Measurements from ENCODE around the gene MARS1.

The MARS1 gene

GRCh38 chr12:57465747-57466505 is 21.9 kb upstream of the MARS1 start:
- peaks cover 31% of the 10 kb centered on the region for H3K36me3 ChIP-seq (ENCODE audit: control insufficient read depth, insufficient read depth, low read length)

GRCh38 chr12:57467212-57467874 is 20.5 kb upstream of the MARS1 start:
- Histone ChIP-seq H3K27ac (ENCODE audit: low read depth, low read length) (no peak overlapping the region), H3K9ac (ENCODE audit: low read depth, low read length) (no peak overlapping the region), H3K36me3 (ENCODE audit: control insufficient read depth, insufficient read depth, low read length) (peaks cover 31% of the 10 kb centered on the region), H3K27me3 (ENCODE audit: control insufficient read depth, insufficient read depth, low read length) (peaks cover 2% of the 10 kb centered on the region), H3K9me3 (ENCODE audit: control insufficient read depth, insufficient read depth, low read length) (no peaks in the 10 kb centered on the region), H3K4me3 (ENCODE audit: low read depth, low read length) (no peak overlapping the region), H3K4me1 (ENCODE audit: control insufficient read depth, insufficient read depth, low read length) (peaks cover 3% of the 10 kb centered on the region; the same call in 1 of the 2 replicates)

More at GRCh38 chr12:57465747-57466505, 21.9 kb upstream of the MARS1 start:
- H3K4me1 ChIP-seq (ENCODE audit: control insufficient read depth, insufficient read depth, low read length) = peaks cover 3% of the 10 kb centered on the region; the same call in 1 of the 2 replicates
- no peak overlapping the region for H3K4me3 ChIP-seq (ENCODE audit: low read depth, low read length)
- no peak overlapping the region for H3K9ac ChIP-seq (ENCODE audit: low read depth, low read length)
- H3K27me3 ChIP-seq (ENCODE audit: control insufficient read depth, insufficient read depth, low read length) = no peaks in the 10 kb centered on the region
- no peaks in the 10 kb centered on the region for H3K9me3 ChIP-seq (ENCODE audit: control insufficient read depth, insufficient read depth, low read length)
- no peak overlapping the region for H3K27ac ChIP-seq (ENCODE audit: low read depth, low read length)

- peaks cover 8% of the 10 kb centered on the region for H3K27me3 ChIP-seq (ENCODE audit: control insufficient read depth, insufficient read depth, low read length)
- no peak overlapping the region for H3K9ac ChIP-seq (ENCODE audit: low read depth, low read length)
These were observed 20.0 kb upstream of the MARS1 start for GRCh38 chr12:57467915-57468314.

GRCh38 chr12:57469296-57470164 is 18.3 kb upstream of the MARS1 start:
- Histone ChIP-seq H3K36me3 (ENCODE audit: control insufficient read depth, insufficient read depth, low read length) (peaks cover 28% of the 10 kb centered on the region), H3K9me3 (ENCODE audit: control insufficient read depth, insufficient read depth, low read length) (no peaks in the 10 kb centered on the region), H3K27me3 (ENCODE audit: control insufficient read depth, insufficient read depth, low read length) (peaks cover 23% of the 10 kb centered on the region), H3K27ac (ENCODE audit: low read depth, low read length) (no peak overlapping the region), H3K9ac (ENCODE audit: low read depth, low read length) (no peak overlapping the region), H3K4me3 (ENCODE audit: low read depth, low read length) (no peak overlapping the region), H3K4me1 (ENCODE audit: control insufficient read depth, insufficient read depth, low read length) (no peaks in the 10 kb centered on the region)

More at GRCh38 chr12:57467915-57468314, 20.0 kb upstream of the MARS1 start:
- no peaks in the 10 kb centered on the region for H3K9me3 ChIP-seq (ENCODE audit: control insufficient read depth, insufficient read depth, low read length)
- H3K4me3 ChIP-seq (ENCODE audit: low read depth, low read length) = no peak overlapping the region
- H3K27ac ChIP-seq (ENCODE audit: low read depth, low read length) = no peak overlapping the region
- H3K36me3 ChIP-seq (ENCODE audit: control insufficient read depth, insufficient read depth, low read length) = peaks cover 31% of the 10 kb centered on the region
- peaks cover 1% of the 10 kb centered on the region; the same call in 1 of the 2 replicates for H3K4me1 ChIP-seq (ENCODE audit: control insufficient read depth, insufficient read depth, low read length)

- Histone ChIP-seq H3K9me3 (ENCODE audit: control insufficient read depth, insufficient read depth, low read length) (no peaks in the 10 kb centered on the region), H3K4me3 (ENCODE audit: low read depth, low read length) (no peak overlapping the region), H3K36me3 (ENCODE audit: control insufficient read depth, insufficient read depth, low read length) (peaks cover 26% of the 10 kb centered on the region), H3K27ac (ENCODE audit: low read depth, low read length) (no peak overlapping the region), H3K27me3 (ENCODE audit: control insufficient read depth, insufficient read depth, low read length) (peaks cover 32% of the 10 kb centered on the region), H3K9ac (ENCODE audit: low read depth, low read length) (no peak overlapping the region), H3K4me1 (ENCODE audit: control insufficient read depth, insufficient read depth, low read length) (peaks cover 4% of the 10 kb centered on the region; the same call in 1 of the 2 replicates)
These were observed 17.4 kb upstream of the MARS1 start for GRCh38 chr12:57470286-57470969.

GRCh38 chr12:57470970-57471656 is 16.8 kb upstream of the MARS1 start:
- H3K4me3 ChIP-seq (ENCODE audit: low read depth, low read length) = no peak overlapping the region
- H3K27me3 ChIP-seq (ENCODE audit: control insufficient read depth, insufficient read depth, low read length) = peaks cover 38% of the 10 kb centered on the region
- peaks cover 20% of the 10 kb centered on the region for H3K36me3 ChIP-seq (ENCODE audit: control insufficient read depth, insufficient read depth, low read length)
- H3K9me3 ChIP-seq (ENCODE audit: control insufficient read depth, insufficient read depth, low read length) = no peaks in the 10 kb centered on the region
- no peak overlapping the region for H3K9ac ChIP-seq (ENCODE audit: low read depth, low read length)
- H3K4me1 ChIP-seq (ENCODE audit: control insufficient read depth, insufficient read depth, low read length) = peaks cover 10% of the 10 kb centered on the region; the same call in 1 of the 2 replicates
- no peak overlapping the region for H3K27ac ChIP-seq (ENCODE audit: low read depth, low read length)

GRCh38 chr12:57471661-57472060 is 16.2 kb upstream of the MARS1 start:
- Histone ChIP-seq H3K36me3 (ENCODE audit: control insufficient read depth, insufficient read depth, low read length) (peaks cover 17% of the 10 kb centered on the region), H3K27me3 (ENCODE audit: control insufficient read depth, insufficient read depth, low read length) (peaks cover 44% of the 10 kb centered on the region)

GRCh38 chr12:57472391-57472790 is 15.5 kb upstream of the MARS1 start:
- Histone ChIP-seq H3K9ac (ENCODE audit: low read depth, low read length) (no peak overlapping the region), H3K9me3 (ENCODE audit: control insufficient read depth, insufficient read depth, low read length) (no peaks in the 10 kb centered on the region), H3K36me3 (ENCODE audit: control insufficient read depth, insufficient read depth, low read length) (peaks cover 14% of the 10 kb centered on the region), H3K4me1 (ENCODE audit: control insufficient read depth, insufficient read depth, low read length) (peaks cover 19% of the 10 kb centered on the region; the same call in 1 of the 2 replicates), H3K27me3 (ENCODE audit: control insufficient read depth, insufficient read depth, low read length) (peaks cover 51% of the 10 kb centered on the region), H3K27ac (ENCODE audit: low read depth, low read length) (no peak overlapping the region), H3K4me3 (ENCODE audit: low read depth, low read length) (no peak overlapping the region)

More at GRCh38 chr12:57471661-57472060, 16.2 kb upstream of the MARS1 start:
- H3K4me3 ChIP-seq (ENCODE audit: low read depth, low read length) = no peak overlapping the region
- H3K9ac ChIP-seq (ENCODE audit: low read depth, low read length) = no peak overlapping the region
- peaks cover 14% of the 10 kb centered on the region; the same call in 1 of the 2 replicates for H3K4me1 ChIP-seq (ENCODE audit: control insufficient read depth, insufficient read depth, low read length)
- no peak overlapping the region for H3K27ac ChIP-seq (ENCODE audit: low read depth, low read length)
- no peaks in the 10 kb centered on the region for H3K9me3 ChIP-seq (ENCODE audit: control insufficient read depth, insufficient read depth, low read length)

- H3K9ac ChIP-seq (ENCODE audit: low read depth, low read length) = no peak overlapping the region
- no peak overlapping the region for H3K4me3 ChIP-seq (ENCODE audit: low read depth, low read length)
- H3K4me1 ChIP-seq (ENCODE audit: control insufficient read depth, insufficient read depth, low read length) = peaks cover 22% of the 10 kb centered on the region; the same call in 1 of the 2 replicates
- no peak overlapping the region for H3K27ac ChIP-seq (ENCODE audit: low read depth, low read length)
- no peaks in the 10 kb centered on the region for H3K9me3 ChIP-seq (ENCODE audit: control insufficient read depth, insufficient read depth, low read length)
- peaks cover 53% of the 10 kb centered on the region for H3K27me3 ChIP-seq (ENCODE audit: control insufficient read depth, insufficient read depth, low read length)
- H3K36me3 ChIP-seq (ENCODE audit: control insufficient read depth, insufficient read depth, low read length) = peaks cover 14% of the 10 kb centered on the region
These were observed 14.5 kb upstream of the MARS1 start for GRCh38 chr12:57473392-57473791.

- H3K4me1 ChIP-seq (ENCODE audit: control insufficient read depth, insufficient read depth, low read length) = peaks cover 22% of the 10 kb centered on the region; the same call in 1 of the 2 replicates
- no peak overlapping the region for H3K27ac ChIP-seq (ENCODE audit: low read depth, low read length)
- H3K9ac ChIP-seq (ENCODE audit: low read depth, low read length) = no peak overlapping the region
- H3K4me3 ChIP-seq (ENCODE audit: low read depth, low read length) = no peak overlapping the region
- H3K9me3 ChIP-seq (ENCODE audit: control insufficient read depth, insufficient read depth, low read length) = no peaks in the 10 kb centered on the region
- peaks cover 14% of the 10 kb centered on the region for H3K36me3 ChIP-seq (ENCODE audit: control insufficient read depth, insufficient read depth, low read length)
- peaks cover 53% of the 10 kb centered on the region for H3K27me3 ChIP-seq (ENCODE audit: control insufficient read depth, insufficient read depth, low read length)
These were observed 14.0 kb upstream of the MARS1 start for GRCh38 chr12:57473886-57474285.
